CD4-positive, alpha-beta memory T cell (primary cell): ENCODE data around the gene FAM47B. TPM values are rescaled to one million over a fixed set of nuclear protein-coding genes. Genes with fewer than 3 reads are reported as not detected.

ENCODE experiments used
- CTCF ChIA-PET: fragments of 350-600 bp; sonication (Branson Sonifier 250); formaldehyde crosslinking; loops from one replicate; lab custom pipeline; 2021; ENCODE audit warnings: inconsistent platforms; ENCODE audit not compliant: partially characterized antibody; lab: Charles Lee
- POLR2A ChIA-PET: fragments of 350-600 bp; sonication (Branson Sonifier 250); formaldehyde crosslinking; loops from one replicate; lab custom pipeline; 2021; ENCODE audit not compliant: partially characterized antibody; lab: Charles Lee
- DNase-seq, 5 donors: peaks; one replicate each; pipeline versions ENCODE4 v3.0.0 to v3.0.0-alpha.2; 2020 to 2022; ENCODE audit warnings: mixed read lengths in 1 of 5
- H3K27ac ChIP-seq: one replicate; pipeline ENCODE4 v1.7.0; 2013; ENCODE audit warnings: low read depth, low read length
- H3K27me3 ChIP-seq: 2 replicates; pipeline ENCODE4 v1.7.0; 2013; ENCODE audit warnings: mild to moderate bottlenecking, low read length, moderate library complexity; ENCODE audit not compliant: insufficient read depth
- H3K36me3 ChIP-seq: 2 replicates; pipeline ENCODE4 v1.7.0; 2013; ENCODE audit warnings: mild to moderate bottlenecking, low read length, moderate library complexity; ENCODE audit not compliant: insufficient read depth
- H3K4me1 ChIP-seq: 2 replicates; pipeline ENCODE4 v1.7.0; 2013; ENCODE audit warnings: mild to moderate bottlenecking, low read length, moderate library complexity; ENCODE audit not compliant: insufficient read depth
- H3K4me3 ChIP-seq, 2 donors: one replicate each; pipeline ENCODE4 v1.7.0; 2013; ENCODE audit warnings: low read length in 2 of 2, mild to moderate bottlenecking in 1 of 2
- H3K9me3 ChIP-seq, 2 donors: one replicate each; pipeline ENCODE4 v1.7.0; 2013; ENCODE audit warnings: low read length in 2 of 2, control low read depth in 1 of 2; ENCODE audit not compliant: control insufficient read depth in 1 of 2
- H3K27ac Mint-ChIP-seq, 7 donors: one replicate each; pipeline ENCODE4 v1.8.0; 2020 to 2021; ENCODE audit warnings: mixed read lengths in 7 of 7, mild to moderate bottlenecking in 6 of 7, inconsistent platforms in 3 of 7, moderate library complexity in 3 of 7
- H3K27me3 Mint-ChIP-seq, 2 donors: one replicate each; pipeline ENCODE4 v1.8.0; 2020 to 2021; ENCODE audit warnings: mixed read lengths in 2 of 2
- H3K36me3 Mint-ChIP-seq, 2 donors: one replicate each; pipeline ENCODE4 v1.8.0; 2020 to 2021; ENCODE audit warnings: mixed read lengths in 2 of 2, inconsistent platforms in 1 of 2, mild to moderate bottlenecking in 1 of 2
- H3K4me1 Mint-ChIP-seq, 4 donors: one replicate each; pipeline ENCODE4 v1.8.0; 2020 to 2021; ENCODE audit warnings: mixed read lengths in 4 of 4, mild to moderate bottlenecking in 1 of 4
- H3K4me3 Mint-ChIP-seq, 8 donors: one replicate each; pipeline ENCODE4 v1.8.0; 2020 to 2021; ENCODE audit warnings: mixed read lengths in 8 of 8, mild to moderate bottlenecking in 7 of 8, moderate library complexity in 6 of 8, inconsistent platforms in 3 of 8
- H3K9me3 Mint-ChIP-seq, 8 donors: one replicate each; pipeline ENCODE4 v1.8.0; 2020 to 2021; ENCODE audit warnings: mixed read lengths in 8 of 8, mild to moderate bottlenecking in 5 of 8, inconsistent platforms in 3 of 8, moderate library complexity in 1 of 8
- intact Hi-C: fragments of 100-400 bp; cut with micrococcal nuclease; formaldehyde crosslinking; loops from one replicate; pipeline ENCODE4 v1.15.1; 2023
- polyA plus RNA-seq, 2 donors: library from polyadenylated mRNA; unstranded; fragments of 300-500 nt; fragmentation: Illumina TruSeq; gene quantifications; one replicate each; pipeline ENCODE4 v1.2.3, GENCODE V29; 2021
- total RNA-seq, 2 experiments: library from RNA; stranded (reverse); gene quantifications; one replicate each; pipeline ENCODE4 v1.2.3, GENCODE V29; 2021

Gene FAM47B
- total and polyA plus RNA-seq, 4 experiments from 2014 or later = not detected

DNA sequence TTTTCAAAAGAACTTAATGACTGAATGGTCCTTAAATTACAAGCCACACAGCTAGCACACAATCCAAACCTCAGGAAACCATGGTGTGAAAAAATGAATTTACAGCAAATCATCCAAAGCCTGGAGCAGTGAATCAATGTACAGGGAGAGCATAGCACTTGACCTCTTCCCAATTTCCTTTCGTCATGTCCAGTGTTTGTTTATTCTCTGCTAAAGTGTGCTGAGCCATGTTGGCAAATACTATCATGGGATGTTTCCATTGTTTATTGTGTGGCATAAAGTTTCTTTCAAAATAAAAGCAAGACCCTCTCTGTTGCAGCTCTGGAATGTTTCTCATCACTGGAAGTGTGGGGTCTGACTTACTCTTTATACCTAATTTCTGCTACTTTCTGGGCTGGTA lies 25.4 kb upstream of the FAM47B start:
- Histone ChIP-seq H3K4me1 (no peaks in the 10 kb centered on the region), H3K9me3 (no peaks in the 10 kb centered on the region), H3K4me3 (no peak overlapping the region), H3K36me3 (no peaks in the 10 kb centered on the region), H3K27ac (no peak overlapping the region), H3K27me3 (no peaks in the 10 kb centered on the region)
- H3K27ac Mint-ChIP-seq = no peak overlapping the region
- ChIA-PET CTCF (no interaction called here), POLR2A (no interaction called here)
- peaks cover 0 to 6% (median 0%) of the 10 kb centered on the region in 8 donors for H3K9me3 Mint-ChIP-seq
- no peaks in the 10 kb centered on the region for H3K27me3 Mint-ChIP-seq
- H3K4me3 Mint-ChIP-seq = no peak overlapping the region
- intact Hi-C loops = no loop called here
- no peaks in the 10 kb centered on the region for H3K36me3 Mint-ChIP-seq
- H3K4me1 Mint-ChIP-seq = no peaks in the 10 kb centered on the region
- no peak for DNase-seq

DNA sequence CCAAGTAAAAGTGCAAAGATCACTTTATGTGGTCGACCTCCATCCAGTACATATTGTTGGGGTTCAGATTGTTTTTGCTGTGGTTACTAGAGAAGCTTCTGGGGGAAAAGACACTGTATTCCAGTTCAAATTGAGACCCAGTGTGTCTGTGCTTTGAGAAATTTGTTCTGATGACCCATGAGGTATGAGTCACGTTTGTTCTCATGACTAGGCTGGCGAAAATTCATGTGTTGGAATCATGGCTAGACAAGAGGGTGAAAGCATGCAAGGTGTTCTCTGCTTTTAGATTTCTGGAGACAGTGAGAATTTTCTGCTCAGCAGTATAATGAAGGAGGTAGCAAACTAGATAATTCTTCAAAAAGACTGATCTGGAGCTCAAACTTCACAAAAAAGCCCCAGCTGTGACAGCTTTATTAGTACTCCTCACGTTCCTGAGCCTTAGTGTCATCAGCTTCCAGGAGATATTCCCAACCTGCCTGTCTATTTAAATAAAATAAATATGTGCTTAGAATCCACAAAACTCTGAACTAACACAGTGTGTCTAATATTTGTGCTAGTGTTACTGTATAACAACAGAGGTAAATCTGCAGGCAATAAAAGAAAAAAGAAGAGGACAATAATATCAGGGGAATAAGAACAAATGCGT lies 24.4 kb upstream of the FAM47B start:
- intact Hi-C loops = no loop called here
- CTCF ChIA-PET = interaction anchor here (1.2 kb wide), 1 partner anchor 19 kb away, joined by 3 read pairs; no protein-coding TSS in a partner anchor
- POLR2A ChIA-PET = no interaction called here
- Mint-ChIP-seq H3K27me3 (no peaks in the 10 kb centered on the region), H3K4me3 (no peak overlapping the region), H3K9me3 (peaks cover 0 to 6% (median 0%) of the 10 kb centered on the region in 8 donors), H3K4me1 (no peaks in the 10 kb centered on the region), H3K36me3 (no peaks in the 10 kb centered on the region), H3K27ac (no peak overlapping the region)
- Histone ChIP-seq H3K4me1 (no peaks in the 10 kb centered on the region), H3K9me3 (no peaks in the 10 kb centered on the region), H3K27ac (no peak overlapping the region), H3K27me3 (no peaks in the 10 kb centered on the region), H3K36me3 (no peaks in the 10 kb centered on the region), H3K4me3 (no peak overlapping the region)
- DNase-seq = no peak

DNA sequence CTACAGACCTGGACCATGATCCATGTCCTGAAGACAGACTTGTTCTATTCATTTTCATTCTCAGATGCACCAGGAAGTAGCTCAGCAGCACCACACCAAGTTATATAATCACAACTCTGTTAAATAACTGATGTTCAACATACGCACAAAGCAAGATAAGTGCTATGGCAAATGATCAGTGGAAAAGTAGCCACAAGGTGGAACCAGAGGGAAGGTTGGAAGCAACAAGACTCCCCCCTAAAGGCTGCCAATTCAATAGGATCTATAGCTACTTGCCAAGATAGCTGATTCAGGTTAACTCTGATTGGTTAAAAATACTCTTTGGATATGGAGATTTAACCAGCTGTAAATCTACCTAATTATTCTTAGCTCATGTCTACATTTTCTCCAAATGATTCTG lies 23.7 kb upstream of the FAM47B start:
- no peaks in the 10 kb centered on the region for H3K4me1 Mint-ChIP-seq
- Histone ChIP-seq H3K27ac (no peak overlapping the region), H3K36me3 (no peaks in the 10 kb centered on the region), H3K4me1 (no peaks in the 10 kb centered on the region), H3K27me3 (no peaks in the 10 kb centered on the region), H3K4me3 (no peak overlapping the region), H3K9me3 (no peaks in the 10 kb centered on the region)
- ChIA-PET CTCF (interaction anchor here (1.2 kb wide), 1 partner anchor 19 kb away, joined by 3 read pairs; no protein-coding TSS in a partner anchor), POLR2A (no interaction called here)
- peaks cover 0 to 5% (median 0%) of the 10 kb centered on the region in 8 donors for H3K9me3 Mint-ChIP-seq
- H3K27ac Mint-ChIP-seq = no peak overlapping the region
- intact Hi-C loops = no loop called here
- H3K36me3 Mint-ChIP-seq = no peaks in the 10 kb centered on the region
- no peak for DNase-seq
- no peaks in the 10 kb centered on the region for H3K27me3 Mint-ChIP-seq
- no peak overlapping the region for H3K4me3 Mint-ChIP-seq

DNA sequence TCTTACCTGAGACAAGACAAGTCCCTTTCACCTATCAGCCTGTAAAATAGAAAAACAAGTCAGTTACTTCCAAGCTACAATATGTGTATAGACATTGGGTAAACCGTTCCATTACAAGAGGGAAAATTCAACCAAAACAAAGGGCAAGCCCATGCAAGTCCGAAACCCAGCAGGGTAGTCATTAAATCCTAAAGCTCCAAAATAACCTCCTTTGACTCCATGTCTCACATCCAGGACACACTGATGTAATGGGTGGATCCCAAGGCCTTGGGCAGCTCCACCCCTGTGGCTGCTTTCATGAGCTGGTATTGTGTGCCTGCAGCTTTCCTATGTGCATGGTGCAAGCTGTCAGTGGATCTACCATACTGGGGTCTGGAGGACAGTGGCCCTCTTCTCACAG lies 14.7 kb upstream of the FAM47B start:
- no peaks in the 10 kb centered on the region for H3K4me1 ChIP-seq
- no peak overlapping the region for H3K4me3 Mint-ChIP-seq
- no peak overlapping the region for H3K27ac ChIP-seq
- CTCF ChIA-PET = no interaction called here
- peaks cover 0 to 8% (median under 1%) of the 10 kb centered on the region in 8 donors for H3K9me3 Mint-ChIP-seq
- no peaks in the 10 kb centered on the region for H3K27me3 ChIP-seq
- no peak overlapping the region for H3K4me3 ChIP-seq
- H3K9me3 ChIP-seq = no peaks in the 10 kb centered on the region
- no peak overlapping the region for H3K27ac Mint-ChIP-seq
- intact Hi-C loops = no loop called here
- H3K36me3 Mint-ChIP-seq = no peaks in the 10 kb centered on the region
- no peaks in the 10 kb centered on the region for H3K36me3 ChIP-seq
- POLR2A ChIA-PET = no interaction called here
- no peaks in the 10 kb centered on the region for H3K27me3 Mint-ChIP-seq
- no peaks in the 10 kb centered on the region for H3K4me1 Mint-ChIP-seq
- DNase-seq = no peak

DNA sequence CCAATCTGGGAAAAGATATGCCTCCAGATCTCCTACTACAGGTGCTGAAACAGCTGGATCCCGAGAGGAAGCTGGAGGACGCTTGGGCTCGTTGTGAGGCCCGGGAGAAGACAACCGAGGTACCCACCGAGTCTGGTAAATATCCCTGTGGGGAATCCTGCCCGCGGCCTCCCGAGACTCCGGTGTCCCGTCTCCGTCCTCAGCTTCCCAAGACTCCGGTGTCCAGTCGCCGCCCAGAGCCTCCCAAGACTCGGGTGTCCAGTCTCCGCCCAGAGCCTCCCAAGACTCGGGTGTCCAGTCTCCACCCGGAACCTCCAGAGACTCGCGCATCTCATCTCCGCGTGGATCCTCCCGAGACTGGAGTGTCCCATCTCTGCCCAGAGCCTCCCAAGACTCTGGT lies 639 bp downstream of the FAM47B start:
- no peaks in the 10 kb centered on the region for H3K4me1 Mint-ChIP-seq
- intact Hi-C loops = no loop called here
- CTCF ChIA-PET = no interaction called here

DNA sequence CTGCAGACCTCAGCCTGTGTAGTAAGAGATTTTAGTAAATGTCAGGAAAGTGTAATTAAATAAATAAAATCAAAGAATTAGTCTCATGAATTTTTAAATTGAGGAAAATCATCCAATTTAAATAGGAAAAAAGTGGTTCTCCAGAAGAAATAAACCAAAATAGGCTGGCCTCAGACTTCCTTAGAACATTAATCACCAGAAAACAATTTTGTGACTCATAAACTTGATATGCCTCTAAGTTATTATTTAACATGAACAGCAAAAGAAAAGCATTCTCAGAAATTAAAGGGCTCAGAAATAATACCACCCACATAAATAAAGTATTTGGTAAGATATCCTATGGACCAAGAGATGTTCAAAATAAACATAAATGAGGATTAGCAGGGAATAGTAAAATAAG lies 14.3 kb downstream of the FAM47B start:
- H3K27ac Mint-ChIP-seq = no peak overlapping the region
- Histone ChIP-seq H3K36me3 (no peaks in the 10 kb centered on the region), H3K4me3 (no peak overlapping the region), H3K9me3 (no peaks in the 10 kb centered on the region), H3K4me1 (no peaks in the 10 kb centered on the region), H3K27ac (no peak overlapping the region), H3K27me3 (no peaks in the 10 kb centered on the region)
- no peak for DNase-seq
- H3K4me3 Mint-ChIP-seq = no peak overlapping the region
- CTCF ChIA-PET = no interaction called here
- intact Hi-C loops = no loop called here
- POLR2A ChIA-PET = no interaction called here
- no peaks in the 10 kb centered on the region for H3K36me3 Mint-ChIP-seq
- H3K9me3 Mint-ChIP-seq = peaks cover 0 to 4% (median 0%) of the 10 kb centered on the region in 8 donors
- no peaks in the 10 kb centered on the region for H3K27me3 Mint-ChIP-seq
- no peaks in the 10 kb centered on the region for H3K4me1 Mint-ChIP-seq

More for the DNA sequence above, 639 bp downstream of the FAM47B start:
- no peak overlapping the region for H3K4me3 ChIP-seq
- DNase-seq = no peak
- Mint-ChIP-seq H3K36me3 (no peaks in the 10 kb centered on the region), H3K27ac (no peak overlapping the region), H3K4me3 (no peak overlapping the region), H3K27me3 (no peaks in the 10 kb centered on the region), H3K9me3 (peaks cover 0 to 9% (median 3%) of the 10 kb centered on the region in 8 donors)
- no peaks in the 10 kb centered on the region for H3K27me3 ChIP-seq
- no peaks in the 10 kb centered on the region for H3K36me3 ChIP-seq
- no peaks in the 10 kb centered on the region for H3K9me3 ChIP-seq
- H3K4me1 ChIP-seq = no peaks in the 10 kb centered on the region
- H3K27ac ChIP-seq = no peak overlapping the region
- POLR2A ChIA-PET = no interaction called here

DNA sequence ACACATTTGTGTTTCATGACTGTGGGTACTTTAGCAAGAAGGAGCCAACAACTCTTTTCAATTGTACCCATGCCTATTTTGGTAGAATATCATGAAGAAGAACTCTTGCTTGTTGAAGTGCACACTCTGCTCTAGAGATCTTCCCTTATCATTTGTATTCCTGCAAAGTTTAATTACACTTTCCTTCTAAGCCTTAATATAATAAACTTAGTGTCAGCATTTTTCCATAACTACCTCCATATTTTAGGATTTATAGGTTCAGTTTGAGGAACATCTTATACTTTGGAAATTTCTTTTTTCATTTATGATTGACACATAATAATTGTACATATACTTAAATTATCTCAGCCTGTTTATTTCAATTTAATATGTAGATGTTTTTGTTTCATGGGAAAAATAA lies 19.1 kb downstream of the FAM47B start:
- Histone ChIP-seq H3K9me3 (no peaks in the 10 kb centered on the region), H3K36me3 (no peaks in the 10 kb centered on the region), H3K27ac (no peak overlapping the region), H3K4me1 (no peaks in the 10 kb centered on the region), H3K4me3 (no peak overlapping the region), H3K27me3 (no peaks in the 10 kb centered on the region)
- DNase-seq = no peak
- Mint-ChIP-seq H3K4me3 (no peak overlapping the region), H3K36me3 (no peaks in the 10 kb centered on the region), H3K27ac (no peak overlapping the region), H3K4me1 (no peaks in the 10 kb centered on the region), H3K9me3 (peaks cover 0 to 4% (median 0%) of the 10 kb centered on the region in 8 donors), H3K27me3 (no peaks in the 10 kb centered on the region)
- ChIA-PET CTCF (no interaction called here), POLR2A (no interaction called here)
- intact Hi-C loops = no loop called here
